HG02938 (cell line): ENCODE data around the gene ELMOD1.
A peak's percentile ranks its signal among the peaks of the same experiment; 100 is the strongest.

ENCODE experiments used
- ATAC-seq: cut with Tn5 transposase; IDR thresholded peaks from one replicate; pipeline ENCODE4 v1.9.1; 2021; ENCODE audit warnings: mild to moderate bottlenecking, moderate library complexity; ENCODE audit not compliant: unreplicated experiment

ELMOD1 gene

GRCh38 chr11:107683061-107683460 lies 92.1 kb downstream of the ELMOD1 start:
- no peak for ATAC-seq

GRCh38 chr11:107683807-107684206 lies 92.9 kb downstream of the ELMOD1 start:
- ATAC-seq = no peak

GRCh38 chr11:107688322-107688918 lies 97.5 kb downstream of the ELMOD1 start:
- ATAC-seq = no peak

- peak; percentile 75 for ATAC-seq
Measured at GRCh38 chr11:107689317-107690202, 98.6 kb downstream of the ELMOD1 start.

GRCh38 chr11:107691000-107691750 lies 100.2 kb downstream of the ELMOD1 start:
- no peak for ATAC-seq

GRCh38 chr11:107695446-107695845 lies 104.5 kb downstream of the ELMOD1 start:
- ATAC-seq = no peak

- no peak for ATAC-seq
Measured at GRCh38 chr11:107696140-107696539, 105.2 kb downstream of the ELMOD1 start.

GRCh38 chr11:107697291-107697690 lies 106.3 kb downstream of the ELMOD1 start:
- no peak for ATAC-seq

- no peak for ATAC-seq
Measured at GRCh38 chr11:107699371-107700285, 108.7 kb downstream of the ELMOD1 start.

GRCh38 chr11:107702109-107702660 lies 111.2 kb downstream of the ELMOD1 start:
- no peak for ATAC-seq

- ATAC-seq = no peak
Measured at GRCh38 chr11:107702723-107703122, 111.8 kb downstream of the ELMOD1 start.

- ATAC-seq = no peak
Measured at GRCh38 chr11:107704451-107704850, 113.5 kb downstream of the ELMOD1 start.

GRCh38 chr11:107705027-107705426 lies 114.1 kb downstream of the ELMOD1 start:
- ATAC-seq = no peak

GRCh38 chr11:107706531-107706930 lies 115.6 kb downstream of the ELMOD1 start:
- ATAC-seq = no peak

- ATAC-seq = no peak
Measured at GRCh38 chr11:107707215-107707671, 116.3 kb downstream of the ELMOD1 start.

GRCh38 chr11:107707807-107708206 lies 116.9 kb downstream of the ELMOD1 start:
- no peak for ATAC-seq

GRCh38 chr11:107708792-107709191 lies 117.8 kb downstream of the ELMOD1 start:
- ATAC-seq = no peak

- ATAC-seq = no peak
Measured at GRCh38 chr11:107710301-107710700, 119.4 kb downstream of the ELMOD1 start.

GRCh38 chr11:107711861-107712755 lies 121.2 kb downstream of the ELMOD1 start, which contains the start of gene SLN:
Gene SLN, minus strand, starts transcription at chr11:107712056.
- ATAC-seq = no peak
